Stimulated activated CD8-positive, alpha-beta memory T cell treated with anti-CD3 and anti-CD28 coated beads, Interleukin-12 subunit alpha, Interleukin-12 subunit beta, amount 100 ng/mL, for 4 hours (primary cell): ENCODE results near the gene ATXN7L1.
"Not testable (repeated sequence)": the region's sequence is repeated elsewhere in the genome, so short reads cannot be mapped to it uniquely, and the experiment has no call there.

Experiments
- DNase-seq: peaks from one replicate; pipeline ENCODE4 v3.0.0-alpha.2; 2020; ENCODE audit warnings: low read depth

The ATXN7L1 gene

GRCh38 chr7:105705427-105705826 is 171.0 kb downstream of the ATXN7L1 start:
- no peak for DNase-seq

DNA sequence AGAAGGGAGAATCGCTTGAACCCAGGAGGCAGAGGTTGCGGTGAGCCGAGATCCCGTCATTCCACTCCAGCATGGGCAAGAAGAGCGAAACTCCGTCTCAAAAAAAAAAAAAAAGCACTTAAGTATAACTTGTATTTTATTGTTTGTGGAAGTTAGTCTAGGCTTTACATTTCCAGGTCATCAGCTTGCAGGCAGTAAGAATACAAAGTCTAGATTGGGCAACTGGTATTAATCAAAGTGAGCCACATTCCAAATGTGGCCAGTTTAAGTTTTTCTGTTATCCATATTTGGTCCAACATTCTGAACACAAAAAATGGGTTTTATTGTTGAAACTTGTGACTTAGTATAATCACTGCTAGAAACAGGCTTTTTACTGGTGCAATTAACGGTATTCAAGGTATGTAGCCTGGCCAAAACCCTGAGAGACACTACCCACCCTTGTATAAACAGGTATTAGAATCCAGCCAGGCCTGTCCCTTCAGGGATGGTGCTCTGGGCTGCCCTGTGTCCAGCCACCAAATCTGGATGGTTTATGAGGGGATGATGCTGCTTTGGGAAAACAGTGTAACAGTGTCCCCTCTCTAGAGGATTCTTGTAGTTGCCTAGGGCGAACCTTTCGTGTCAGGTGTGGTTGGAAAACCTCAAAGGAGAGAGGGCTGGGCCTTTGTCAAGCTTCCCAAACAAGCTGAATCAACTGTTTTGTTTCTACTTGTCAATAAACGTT is 173.0 kb downstream of the ATXN7L1 start:
- no peak for DNase-seq

DNA sequence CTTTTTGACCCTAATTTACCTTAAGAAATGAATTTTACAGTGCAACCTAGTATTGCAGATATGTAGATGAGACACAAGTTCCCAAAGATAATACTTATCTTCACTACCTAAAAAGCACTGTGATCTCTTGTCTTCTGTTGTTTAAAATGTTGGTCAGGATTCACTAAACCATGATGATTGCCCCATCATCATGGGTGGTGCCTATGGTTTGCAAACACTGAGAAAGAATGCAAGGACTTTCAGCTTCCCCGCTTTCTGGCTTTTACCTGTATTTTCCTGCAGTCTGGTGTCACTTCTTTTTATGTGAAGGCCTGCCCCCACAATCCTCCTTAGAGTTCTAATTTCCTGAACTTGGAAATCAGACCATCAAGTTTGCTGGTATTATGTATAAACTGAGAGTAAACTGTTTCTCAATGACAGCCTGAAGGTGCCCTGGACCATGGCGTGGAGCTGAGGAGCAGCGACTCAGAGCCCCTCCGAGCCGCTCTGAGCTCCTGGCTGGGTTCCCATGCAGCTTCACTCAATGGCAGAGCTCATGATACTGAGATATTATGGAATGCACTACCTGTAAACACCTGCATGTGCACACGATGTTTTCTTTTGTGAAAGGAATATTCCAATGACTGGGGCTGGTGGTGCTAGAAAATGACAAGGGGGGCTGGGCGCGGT is 176.7 kb downstream of the ATXN7L1 start:
- no peak for DNase-seq

DNA sequence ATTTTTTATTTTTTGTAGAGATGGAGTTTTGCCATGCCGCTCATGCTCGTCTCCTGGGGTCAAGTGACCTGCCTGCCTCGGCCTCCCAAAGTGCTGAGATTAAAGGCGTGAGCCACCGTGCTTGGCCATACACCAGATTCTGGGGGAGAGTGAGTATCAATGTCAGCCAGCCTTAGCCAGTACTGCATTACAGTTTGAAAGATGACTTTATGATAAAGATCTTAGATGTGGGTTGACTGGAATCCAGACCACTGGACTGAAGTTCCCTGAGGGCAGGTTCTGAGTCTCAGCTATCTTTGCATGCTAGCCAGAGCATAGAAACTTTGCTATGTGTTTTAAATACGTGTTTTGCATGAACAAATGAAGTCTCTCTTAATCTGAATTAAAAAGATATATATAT is 177.9 kb downstream of the ATXN7L1 start:
- DNase-seq, result no peak

DNA sequence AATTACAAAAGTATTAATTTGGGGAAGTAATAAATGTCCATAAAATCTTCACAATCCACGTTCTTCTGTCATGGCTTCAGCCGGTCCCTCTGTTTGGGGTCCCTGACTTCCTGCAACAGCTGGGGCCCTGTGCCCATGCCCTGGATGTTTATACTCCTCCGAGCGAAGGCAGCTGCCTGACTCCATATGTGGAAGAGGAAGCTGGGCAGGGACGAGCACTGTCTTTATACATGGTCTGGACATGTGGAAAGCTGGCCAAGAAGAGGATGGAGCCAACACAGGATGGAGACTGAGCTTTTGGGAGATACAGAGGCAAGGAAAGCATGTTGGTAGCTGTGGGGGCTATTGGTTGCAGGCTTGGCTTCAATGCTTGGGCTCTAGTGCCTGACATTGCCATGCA is 178.6 kb downstream of the ATXN7L1 start:
- DNase-seq, result no peak

GRCh38 chr7:105697169-105697568 is 179.2 kb downstream of the ATXN7L1 start:
- DNase-seq, result not testable (repeated sequence)

GRCh38 chr7:105693576-105693975 is 182.8 kb downstream of the ATXN7L1 start:
- no peak for DNase-seq

DNA sequence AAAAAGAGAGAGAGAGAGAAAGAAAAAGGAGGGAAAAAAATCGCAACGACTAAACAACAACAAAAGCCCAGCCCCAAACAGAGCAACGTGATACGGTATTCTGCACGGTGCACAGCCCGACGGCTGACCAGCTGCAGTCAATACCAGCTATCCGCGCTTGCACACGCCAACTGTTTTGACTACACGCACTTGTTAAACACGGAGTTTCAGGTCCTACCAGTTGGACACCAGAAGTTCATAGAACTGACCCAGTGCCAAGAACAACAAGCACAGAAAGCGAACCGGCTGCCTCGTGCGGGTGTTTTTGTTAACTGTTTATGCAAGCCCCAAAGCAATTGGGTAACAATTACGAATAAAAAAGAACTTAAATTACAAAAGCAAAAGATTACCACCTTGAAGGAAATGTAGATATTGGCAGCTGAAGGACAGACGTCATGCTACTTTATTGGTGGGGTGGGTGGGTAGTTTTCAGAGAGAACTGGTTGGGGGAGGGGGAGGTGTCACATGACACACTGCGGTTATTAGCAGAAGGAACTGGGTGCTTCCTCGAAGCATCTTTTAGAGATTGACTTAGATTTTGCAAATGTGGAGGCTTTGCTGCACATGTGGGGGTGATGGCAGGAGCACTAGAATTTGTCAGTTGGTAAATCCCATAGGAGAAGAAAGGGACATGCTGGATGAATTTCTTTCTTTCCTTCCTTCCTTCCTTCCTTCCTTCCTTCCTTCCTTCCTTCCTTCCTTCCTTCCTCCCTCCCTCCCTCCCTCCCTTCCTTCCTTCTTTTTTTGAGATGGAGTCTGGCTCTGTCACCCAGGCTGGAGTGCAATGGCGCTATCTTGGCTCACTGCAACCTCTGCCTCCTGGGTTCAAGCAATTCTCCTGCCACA is 184.5 kb downstream of the ATXN7L1 start:
- no peak for DNase-seq

DNA sequence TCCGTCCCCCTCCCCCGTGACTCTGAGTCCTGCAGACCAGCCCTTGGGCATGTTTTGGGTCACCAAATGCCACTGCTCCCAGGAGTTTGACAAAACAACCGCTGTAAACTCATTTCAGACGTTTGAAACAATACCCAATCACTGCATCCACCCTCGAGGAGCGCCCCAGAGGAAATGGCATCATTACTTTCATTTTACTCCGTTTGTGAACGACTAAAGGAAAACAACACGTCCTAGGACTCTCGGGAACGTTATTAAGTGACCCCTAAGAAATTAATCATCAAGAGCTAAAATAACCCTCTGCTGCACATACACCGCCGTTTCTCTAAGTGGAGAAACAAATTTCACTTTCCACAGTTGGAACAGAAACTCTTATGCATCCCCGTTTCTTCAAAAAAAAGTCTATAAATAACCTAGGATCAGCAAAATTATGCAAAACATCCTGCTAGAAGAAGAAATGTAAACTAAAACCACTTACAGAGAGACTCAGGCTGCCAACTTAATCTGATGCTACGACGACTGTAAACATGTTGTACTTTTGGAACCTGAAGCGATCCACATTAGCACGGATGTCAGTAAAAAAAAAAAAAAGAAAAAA is 185.2 kb downstream of the ATXN7L1 start:
- DNase-seq, result no peak

- no peak for DNase-seq
Observed at GRCh38 chr7:105690325-105690945, 186.0 kb downstream of the ATXN7L1 start.

- no peak for DNase-seq
Observed at GRCh38 chr7:105689067-105689819, 187.2 kb downstream of the ATXN7L1 start.

- DNase-seq, result no peak
Observed at GRCh38 chr7:105688617-105689016, 187.8 kb downstream of the ATXN7L1 start.

DNA sequence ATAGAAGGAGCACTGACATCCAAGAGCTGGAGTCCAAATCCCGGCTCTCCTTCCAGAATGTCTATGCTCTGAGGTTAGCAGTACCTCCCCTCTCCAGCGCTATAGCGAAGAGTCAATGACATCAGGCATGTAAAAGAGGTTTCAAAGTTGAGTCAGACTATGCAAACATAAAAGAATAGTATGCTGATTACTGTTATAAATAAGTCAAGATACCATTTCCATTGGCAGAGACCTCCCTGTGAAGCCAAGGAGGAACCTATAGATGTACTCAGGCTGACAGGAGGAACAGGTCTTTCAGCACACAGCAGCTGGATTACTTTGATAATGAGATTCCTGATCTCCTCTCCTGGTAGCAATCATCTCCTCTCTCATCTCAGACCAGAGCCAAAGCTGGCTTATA is 191.2 kb downstream of the ATXN7L1 start:
- DNase-seq, result no peak

GRCh38 chr7:105682341-105683060 is 193.9 kb downstream of the ATXN7L1 start:
- DNase-seq, result no peak

DNA sequence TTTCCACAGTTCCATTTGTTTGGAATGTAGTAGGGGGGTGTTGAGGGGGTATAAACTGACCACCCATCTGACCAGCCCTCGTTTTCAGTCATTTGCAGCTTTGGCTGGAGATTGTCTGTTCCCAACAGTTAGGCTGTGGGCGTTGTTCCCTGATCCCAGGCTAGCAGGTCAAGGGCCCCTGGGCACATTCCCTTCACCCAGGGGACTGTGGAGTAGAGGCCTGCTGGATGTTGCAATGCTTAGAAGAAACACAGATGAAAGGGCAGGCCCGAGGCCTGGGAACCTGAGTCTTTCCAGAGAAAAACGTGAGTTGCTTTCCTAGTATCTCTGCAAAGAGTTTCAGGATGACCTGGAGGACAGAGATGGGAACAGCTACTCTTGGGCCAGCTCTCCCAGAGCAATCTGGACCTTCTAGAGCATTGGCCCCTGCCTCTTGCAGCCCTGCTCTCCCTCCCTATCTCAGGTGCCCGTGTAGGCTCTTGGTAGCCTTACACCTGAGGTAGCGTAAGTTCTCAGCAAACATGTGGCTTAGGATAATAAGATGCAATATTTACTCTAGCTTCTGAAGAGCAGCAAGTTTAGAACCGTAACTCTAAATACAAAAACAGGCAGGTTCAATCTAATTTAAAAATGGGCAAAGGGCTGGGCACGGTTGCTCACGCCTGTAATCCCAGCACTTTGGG is 195.8 kb downstream of the ATXN7L1 start:
- no peak for DNase-seq

- DNase-seq, result no peak
Observed at GRCh38 chr7:105678811-105679495, 197.4 kb downstream of the ATXN7L1 start.

DNA sequence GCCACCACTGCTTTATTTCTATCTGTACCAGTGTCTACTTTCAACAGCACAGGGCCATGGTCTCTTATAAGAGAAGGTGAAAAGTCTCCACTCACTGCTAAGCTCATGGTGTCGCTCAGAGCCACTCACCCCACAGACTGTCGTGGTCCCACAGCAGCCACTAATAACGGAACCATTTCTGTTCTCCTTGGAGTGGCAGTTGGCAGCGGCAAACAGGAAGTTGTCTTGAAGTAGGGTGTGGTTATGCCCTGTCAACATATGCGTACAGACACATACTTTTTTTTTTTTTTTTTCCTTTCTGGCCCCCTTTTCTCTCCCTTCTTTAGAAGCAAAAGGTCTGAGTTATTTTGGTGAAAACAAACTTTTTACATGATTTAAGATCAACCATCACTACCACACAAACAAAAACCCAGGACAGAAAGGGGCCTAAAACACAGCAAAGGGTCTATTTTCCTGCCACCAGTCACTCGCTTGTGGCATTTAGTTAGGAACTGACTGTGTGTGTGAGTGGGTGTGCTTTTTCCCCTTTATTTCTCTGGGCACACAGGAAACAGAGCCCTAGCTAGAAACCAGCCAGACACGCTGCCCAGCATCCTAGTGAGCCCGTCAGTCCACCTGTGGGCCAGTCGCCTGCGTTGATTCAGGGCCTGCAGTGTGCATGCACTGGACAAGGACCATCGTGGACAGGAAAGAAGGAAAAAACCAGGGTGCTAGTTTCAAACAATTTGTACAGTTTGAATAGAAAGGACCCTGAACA is 198.4 kb downstream of the ATXN7L1 start:
- peak; percentile 15 for DNase-seq

GRCh38 chr7:105677410-105677730 is 199.0 kb downstream of the ATXN7L1 start:
- no peak for DNase-seq

GRCh38 chr7:105675934-105676371 is 200.4 kb downstream of the ATXN7L1 start:
- DNase-seq, result peak; percentile 31
